ENCODE data around the gene CBLN1. TPM values are rescaled to one million over a fixed set of nuclear protein-coding genes. Genes with fewer than 3 reads are reported as not detected.

Gene CBLN1
- total RNA-seq, 1 experiment from 2014 or later: not detected

- intact Hi-C loops (cut with micrococcal nuclease): no loop called here
- ChIA-PET CTCF (no interaction called here), POLR2A (no interaction called here)
- no peak overlapping the region for H3K4me3 Mint-ChIP-seq (ENCODE audit: unreplicated experiment)
- peaks cover 16% of the 10 kb centered on the region for H3K9me3 Mint-ChIP-seq (ENCODE audit: unreplicated experiment)
- H3K27ac Mint-ChIP-seq (ENCODE audit: low read depth, unreplicated experiment): no peak overlapping the region
- H3K36me3 Mint-ChIP-seq (ENCODE audit: insufficient read depth, unreplicated experiment): no peaks in the 10 kb centered on the region
- H3K4me1 Mint-ChIP-seq (ENCODE audit: insufficient read depth, unreplicated experiment): no peaks in the 10 kb centered on the region
- TF ChIP-seq CTCF (IDR thresholded peaks at IDR 0.05; ENCODE audit: unreplicated experiment): no peak
- BruUV-seq (replicated peaks): no TSS peak
- peaks cover 11% of the 10 kb centered on the region for H3K27me3 Mint-ChIP-seq (ENCODE audit: insufficient read depth, unreplicated experiment)
- DNase-seq (ENCODE audit: unreplicated experiment): no peak
Measured at GRCh38 chr16:49280841-49281371, 732 bp downstream of the CBLN1 start.

GRCh38 chr16:49280105-49280741 is 1.4 kb downstream of the CBLN1 start:
- TF ChIP-seq CTCF (IDR thresholded peaks at IDR 0.05; ENCODE audit: unreplicated experiment): no peak
- intact Hi-C loops (cut with micrococcal nuclease): no loop called here
- CTCF ChIA-PET: no interaction called here
- H3K27ac Mint-ChIP-seq (ENCODE audit: low read depth, unreplicated experiment): no peak overlapping the region
- H3K4me3 Mint-ChIP-seq (ENCODE audit: unreplicated experiment): no peak overlapping the region
- H3K4me1 Mint-ChIP-seq (ENCODE audit: insufficient read depth, unreplicated experiment): no peaks in the 10 kb centered on the region
- POLR2A ChIA-PET: no interaction called here
- BruUV-seq (replicated peaks): no TSS peak
- H3K36me3 Mint-ChIP-seq (ENCODE audit: insufficient read depth, unreplicated experiment): no peaks in the 10 kb centered on the region
- peaks cover 11% of the 10 kb centered on the region for H3K27me3 Mint-ChIP-seq (ENCODE audit: insufficient read depth, unreplicated experiment)
- H3K9me3 Mint-ChIP-seq (ENCODE audit: unreplicated experiment): peaks cover 16% of the 10 kb centered on the region
- DNase-seq (ENCODE audit: unreplicated experiment): no peak

- no peak for DNase-seq (ENCODE audit: unreplicated experiment)
- Mint-ChIP-seq H3K9me3 (ENCODE audit: unreplicated experiment) (peaks cover 16% of the 10 kb centered on the region), H3K27ac (ENCODE audit: low read depth, unreplicated experiment) (no peak overlapping the region), H3K4me1 (ENCODE audit: insufficient read depth, unreplicated experiment) (no peaks in the 10 kb centered on the region), H3K36me3 (ENCODE audit: insufficient read depth, unreplicated experiment) (no peaks in the 10 kb centered on the region), H3K27me3 (ENCODE audit: insufficient read depth, unreplicated experiment) (peaks cover 11% of the 10 kb centered on the region), H3K4me3 (ENCODE audit: unreplicated experiment) (no peak overlapping the region)
- ChIA-PET CTCF (no interaction called here), POLR2A (no interaction called here)
- BruUV-seq (replicated peaks): no TSS peak
- TF ChIP-seq CTCF (IDR thresholded peaks at IDR 0.05; ENCODE audit: unreplicated experiment): no peak
- intact Hi-C loops (cut with micrococcal nuclease): no loop called here
Measured at GRCh38 chr16:49278944-49279725, 2.5 kb downstream of the CBLN1 start.

- CTCF ChIA-PET: no interaction called here
- H3K9me3 Mint-ChIP-seq (ENCODE audit: unreplicated experiment): peaks cover 16% of the 10 kb centered on the region
- POLR2A ChIA-PET: no interaction called here
- DNase-seq (ENCODE audit: unreplicated experiment): no peak
- peaks cover 11% of the 10 kb centered on the region for H3K27me3 Mint-ChIP-seq (ENCODE audit: insufficient read depth, unreplicated experiment)
- no peak overlapping the region for H3K4me3 Mint-ChIP-seq (ENCODE audit: unreplicated experiment)
- no peaks in the 10 kb centered on the region for H3K36me3 Mint-ChIP-seq (ENCODE audit: insufficient read depth, unreplicated experiment)
- intact Hi-C loops (cut with micrococcal nuclease): no loop called here
- TF ChIP-seq CTCF (IDR thresholded peaks at IDR 0.05; ENCODE audit: unreplicated experiment): no peak
- H3K27ac Mint-ChIP-seq (ENCODE audit: low read depth, unreplicated experiment): no peak overlapping the region
- no TSS peak for BruUV-seq (replicated peaks)
- no peaks in the 10 kb centered on the region for H3K4me1 Mint-ChIP-seq (ENCODE audit: insufficient read depth, unreplicated experiment)
Measured at GRCh38 chr16:49278567-49278827, 3.1 kb downstream of the CBLN1 start.
